ENCODE measurements around the gene NDUFS7.

- no peak for TF ChIP-seq POLR2A (IDR thresholded peaks at IDR 0.05; ENCODE audit: low read length)
- TF ChIP-seq GATA1 (IDR thresholded peaks at IDR 0.05; ENCODE audit: low read depth, low read length): no peak
These were observed 53.9 kb downstream of the NDUFS7 start for GRCh38 chr19:1437609-1438008.

Measured in erythroblast (primary cell).